Posterior cingulate gyrus (tissue), 11 donors: Measurements from ENCODE around the gene FREM1.
"Not testable (repeated sequence)": the region's sequence is repeated elsewhere in the genome, so short reads cannot be mapped to it uniquely, and the experiment has no call there.

Source experiments
- DNase-seq, 10 donors: peaks; one replicate each; pipeline versions ENCODE4 v3.0.0 to v3.0.0-alpha.2; 2020 to 2021; ENCODE audit warnings: mixed read lengths in 3 of 10
- intact Hi-C: fragments of 100-400 bp; cut with DNase I; formaldehyde crosslinking; loops from one replicate; pipeline ENCODE4 v1.15.1; 2023

The FREM1 gene

GRCh38 chr9:14909961-14910805 lies at the start of gene FREM1:
TSS of gene FREM1 (minus strand) at chr9:14910428. CDS start at chr9:14868977, 41,451 bp downstream.
- intact Hi-C loops: no loop called here
- peak in 7 of 10 donors; percentile 4 to 81 (median 19) for DNase-seq

GRCh38 chr9:14958989-14959388 lies 48.8 kb upstream of the FREM1 start:
- no peak for DNase-seq
- intact Hi-C loops: no loop called here

- intact Hi-C loops: no loop called here
- no peak for DNase-seq
Measured at GRCh38 chr9:14957109-14957508, 46.9 kb upstream of the FREM1 start.

- no peak for DNase-seq
- intact Hi-C loops: no loop called here
Measured at GRCh38 chr9:14956208-14956607, 46.0 kb upstream of the FREM1 start.

- no peak for DNase-seq
- intact Hi-C loops: no loop called here
Measured at GRCh38 chr9:14945351-14945750, 35.1 kb upstream of the FREM1 start.

- intact Hi-C loops: no loop called here
- DNase-seq: no peak
Measured at GRCh38 chr9:14941501-14942405, 31.5 kb upstream of the FREM1 start.

- DNase-seq: no peak
- intact Hi-C loops: no loop called here
Measured at GRCh38 chr9:14939378-14939777, 29.1 kb upstream of the FREM1 start.

- intact Hi-C loops: no loop called here
- DNase-seq: no peak
Measured at GRCh38 chr9:14937216-14937615, 27.0 kb upstream of the FREM1 start.

GRCh38 chr9:14936491-14936890 lies 26.3 kb upstream of the FREM1 start:
- no peak for DNase-seq
- intact Hi-C loops: no loop called here

- intact Hi-C loops: no loop called here
- no peak for DNase-seq
Measured at GRCh38 chr9:14935964-14936363, 25.7 kb upstream of the FREM1 start.

GRCh38 chr9:14935106-14935751 lies 25.0 kb upstream of the FREM1 start:
- intact Hi-C loops: no loop called here
- DNase-seq: no peak

GRCh38 chr9:14932641-14933040 lies 22.4 kb upstream of the FREM1 start:
- intact Hi-C loops: no loop called here
- no peak for DNase-seq

- intact Hi-C loops: no loop called here
- no peak for DNase-seq
Measured at GRCh38 chr9:14932231-14932630, 22.0 kb upstream of the FREM1 start.

GRCh38 chr9:14926941-14927624 lies 16.9 kb upstream of the FREM1 start:
- DNase-seq: no peak
- intact Hi-C loops: no loop called here

- no peak for DNase-seq
- intact Hi-C loops: no loop called here
Measured at GRCh38 chr9:14924230-14925219, 14.3 kb upstream of the FREM1 start.

- intact Hi-C loops: no loop called here
- DNase-seq: no peak
Measured at GRCh38 chr9:14923701-14924100, 13.5 kb upstream of the FREM1 start.

GRCh38 chr9:14920805-14921204 lies 10.6 kb upstream of the FREM1 start:
- intact Hi-C loops, DNase-seq: not testable (repeated sequence)

- no peak for DNase-seq
- intact Hi-C loops: no loop called here
Measured at GRCh38 chr9:14913366-14913765, 3.1 kb upstream of the FREM1 start.

GRCh38 chr9:14912859-14913258 lies 2.6 kb upstream of the FREM1 start:
- no peak for DNase-seq
- intact Hi-C loops: no loop called here
